Heart left ventricle (tissue), 16 donors: ENCODE data around the gene C7orf25. TPM values are rescaled to one million over a fixed set of nuclear protein-coding genes. Genes with fewer than 3 reads are reported as not detected.

ENCODE experiments used
- ATAC-seq, 4 donors: fragments of 200-7000 bp; cut with Tn5 transposase; one replicate each; pipeline ENCODE4 v1.9.1; 2020 to 2022; ENCODE audit warnings: moderate library complexity in 4 of 4, mild to moderate bottlenecking in 3 of 4, moderate number of reproducible peaks in 1 of 4
- DNase-seq, 5 donors: peaks; one replicate each; pipeline ENCODE4 v3.0.0-alpha.2; 2020
- H3K27ac ChIP-seq, 12 donors: fragments of 200-600 bp; sonication (generic) in 4 of 12; one replicate each; pipeline versions ENCODE4 v1.5.0 to v1.8.0; 2016 to 2022; ENCODE audit warnings: mild to moderate bottlenecking in 2 of 12
- H3K27me3 ChIP-seq, 9 donors: fragments of 200-600 bp; sonication (generic) in 2 of 9; one replicate each; pipeline versions ENCODE4 v1.5.1 to v1.8.0; 2016 to 2022; ENCODE audit warnings: mild to moderate bottlenecking in 3 of 9
- H3K36me3 ChIP-seq, 9 donors: fragments of 200-600 bp; sonication (generic) in 2 of 9; one replicate each; pipeline versions ENCODE4 v1.5.0 to v1.8.0; 2018 to 2022; ENCODE audit warnings: mild to moderate bottlenecking in 2 of 9
- H3K4me1 ChIP-seq, 12 donors: fragments of 200-600 bp; sonication (generic) in 4 of 12; one replicate each; pipeline versions ENCODE4 v1.5.0 to v1.8.0; 2016 to 2022; ENCODE audit warnings: mild to moderate bottlenecking in 3 of 12
- H3K4me3 ChIP-seq, 12 donors: fragments of 200-600 bp; sonication (generic) in 4 of 12; one replicate each; pipeline versions ENCODE4 v1.5.0 to v1.8.0; 2017 to 2022; ENCODE audit warnings: mild to moderate bottlenecking in 9 of 12, moderate library complexity in 4 of 12
- H3K9me3 ChIP-seq, 12 donors: fragments of 200-600 bp; sonication (generic) in 4 of 12; one replicate each; pipeline versions ENCODE4 v1.5.0 to v1.8.0; 2016 to 2022; ENCODE audit warnings: mild to moderate bottlenecking in 1 of 12
- POLR2A ChIP-seq, 2 donors: fragments of 450-650 bp; IDR thresholded peaks; one replicate each; pipeline ENCODE4 v1.6.1; 2017; ENCODE audit warnings: antibody characterized with exemption in 2 of 2, mild to moderate bottlenecking in 2 of 2, moderate library complexity in 2 of 2
- WGBS, 4 donors: extraction: QIAGEN DNeasy Blood & Tissue Kit in 2 of 4; methylation state at CpG; one replicate each; pipeline versions ENCODE4 v1.1.5 to v1.1.7; 2013 to 2018; 5-methylcytosine and 5-hydroxymethylcytosine counted together
- intact Hi-C, 10 donors: fragments of 100-400 bp; cut with DNase I; formaldehyde crosslinking; loops; one replicate each; pipeline versions ENCODE4 v1.11.1 to v1.14.2; 2022
- polyA plus RNA-seq, 2 donors: library from polyadenylated mRNA; stranded (reverse); fragments of 200-250 nt; gene quantifications; one replicate each; pipeline ENCODE4 v1.2.3, GENCODE V29; 2013
- total RNA-seq, 9 donors: library from RNA; depleted of rRNA in 2 of 9; stranded (reverse); fragments of >200 nt in 2 of 9; fragmentation: NEBNext Ultra II Directional in 3 of 9; extraction: Animal tissue kit (Norgen Biotek cat#: 25700) in 3 of 9; gene quantifications; one replicate each; pipeline versions ENCODE4 v1.1.0 to v1.2.4, GENCODE V29; 2016 to 2023
- TF ChIP-seq, protein P1 (sequence below), 12 donors: fragments of 200-600 bp; sonication (generic) in 4 of 12; IDR thresholded peaks; one replicate each; pipeline versions ENCODE4 v1.5.0 to v1.8.0; 2018 to 2022; ENCODE audit warnings: antibody characterized with exemption in 12 of 12, mild to moderate bottlenecking in 5 of 12
- donor health status: ischemic (EF 13 %, LVEDD 7.1; RV severe dilation, severe dysfunction).
- donor health status: healthy with polysubstance abuse.
- donor health status: DM: no; HTN: yes; CAD: no.
- donor health status: DM: no; HTN: no; CAD: no.
- donor health status: ischemic (EF 25% LVEDD 6.9; RV normal size, moderate dysfunction).
- donor health status: ischemic (EF 25% LVEDD 5.7; RV mildly dilated, moderate dysfunction).
- donor health status: healthy.
- donor health status: DM: yes; HTN: yes; CAD: no.
- donor health status: ischemic (EF 35%, LVEDD 5.7; RV mildly dilated, moderate dysfunction).
- donor health status: nonischemic (EF 11% LVEDD 7.7; RV severe dilation, severe dysfunction).
- donor health status: DM: yes; HTN: yes; CAD: no.
- donor health status: PGD.
- donor health status: ischemic (EF 29% LVEDD 5.4; RV normal size, mild dysfunction).
- donor health status: nonischemic (EF 23%, LVEDD 6.1; RV moderate dilation, normal function).

C7orf25 gene
- total and polyA plus RNA-seq, 11 donors, result 1.8 to 9.1 (median 4.9) TPM

- Histone ChIP-seq H3K4me1 (peaks cover 4 to 39% (median 22%) of the 10 kb centered on the region in 12 donors), H3K36me3 (peaks cover 0 to 66% (median 61%) of the 10 kb centered on the region in 9 donors), H3K9me3 (no peaks in the 10 kb centered on the region), H3K27me3 (no peaks in the 10 kb centered on the region), H3K4me3 (no peak overlapping the region), H3K27ac (no peak overlapping the region)
- no peak for ATAC-seq
- DNase-seq, result no peak
- 84 to 90% (median 86%) methylated on average over 5 of the region's 5 CpGs for WGBS, 4 donors
- no peak for TF ChIP-seq POLR2A (IDR thresholded peaks at IDR 0.05)
- TF ChIP-seq, protein P1, sequence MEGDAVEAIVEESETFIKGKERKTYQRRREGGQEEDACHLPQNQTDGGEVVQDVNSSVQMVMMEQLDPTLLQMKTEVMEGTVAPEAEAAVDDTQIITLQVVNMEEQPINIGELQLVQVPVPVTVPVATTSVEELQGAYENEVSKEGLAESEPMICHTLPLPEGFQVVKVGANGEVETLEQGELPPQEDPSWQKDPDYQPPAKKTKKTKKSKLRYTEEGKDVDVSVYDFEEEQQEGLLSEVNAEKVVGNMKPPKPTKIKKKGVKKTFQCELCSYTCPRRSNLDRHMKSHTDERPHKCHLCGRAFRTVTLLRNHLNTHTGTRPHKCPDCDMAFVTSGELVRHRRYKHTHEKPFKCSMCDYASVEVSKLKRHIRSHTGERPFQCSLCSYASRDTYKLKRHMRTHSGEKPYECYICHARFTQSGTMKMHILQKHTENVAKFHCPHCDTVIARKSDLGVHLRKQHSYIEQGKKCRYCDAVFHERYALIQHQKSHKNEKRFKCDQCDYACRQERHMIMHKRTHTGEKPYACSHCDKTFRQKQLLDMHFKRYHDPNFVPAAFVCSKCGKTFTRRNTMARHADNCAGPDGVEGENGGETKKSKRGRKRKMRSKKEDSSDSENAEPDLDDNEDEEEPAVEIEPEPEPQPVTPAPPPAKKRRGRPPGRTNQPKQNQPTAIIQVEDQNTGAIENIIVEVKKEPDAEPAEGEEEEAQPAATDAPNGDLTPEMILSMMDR (IDR thresholded peaks at IDR 0.05), result no peak
- intact Hi-C loops, result no loop called here
These were observed 14.3 kb upstream of the C7orf25 start for GRCh38 chr7:42926204-42926603.

DNA sequence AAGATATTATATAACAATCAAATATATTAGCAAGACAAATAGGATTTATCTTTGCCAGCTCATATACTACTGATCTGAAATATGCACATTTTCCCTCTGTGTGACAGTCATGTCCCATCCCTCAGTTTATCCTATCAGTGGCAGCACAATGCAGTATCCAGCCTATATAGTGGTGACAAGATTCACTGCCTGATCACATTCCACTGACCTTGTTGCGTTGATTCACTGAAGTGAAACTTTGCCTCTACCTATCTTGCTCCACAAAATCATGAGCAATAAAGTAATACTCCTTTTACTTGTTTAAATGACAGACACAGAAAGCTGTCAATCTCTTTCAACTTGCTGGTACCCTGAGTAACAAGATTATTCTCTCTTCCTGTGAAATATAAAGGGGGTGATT, 13.8 kb upstream of the C7orf25 start:
- Histone ChIP-seq H3K36me3 (peaks cover 0 to 72% (median 67%) of the 10 kb centered on the region in 9 donors), H3K9me3 (no peaks in the 10 kb centered on the region), H3K27ac (no peak overlapping the region), H3K4me3 (no peak overlapping the region), H3K4me1 (peaks cover 1 to 33% (median 16%) of the 10 kb centered on the region in 12 donors), H3K27me3 (no peaks in the 10 kb centered on the region)
- 90 to 100% (median 93%) methylated on average over 1 of the region's 1 CpG for WGBS, 4 donors
- no peak for DNase-seq
- ATAC-seq, result no peak
- TF ChIP-seq, protein P1 (IDR thresholded peaks at IDR 0.05), result no peak
- TF ChIP-seq POLR2A (IDR thresholded peaks at IDR 0.05), result no peak
- intact Hi-C loops, result no loop called here

DNA sequence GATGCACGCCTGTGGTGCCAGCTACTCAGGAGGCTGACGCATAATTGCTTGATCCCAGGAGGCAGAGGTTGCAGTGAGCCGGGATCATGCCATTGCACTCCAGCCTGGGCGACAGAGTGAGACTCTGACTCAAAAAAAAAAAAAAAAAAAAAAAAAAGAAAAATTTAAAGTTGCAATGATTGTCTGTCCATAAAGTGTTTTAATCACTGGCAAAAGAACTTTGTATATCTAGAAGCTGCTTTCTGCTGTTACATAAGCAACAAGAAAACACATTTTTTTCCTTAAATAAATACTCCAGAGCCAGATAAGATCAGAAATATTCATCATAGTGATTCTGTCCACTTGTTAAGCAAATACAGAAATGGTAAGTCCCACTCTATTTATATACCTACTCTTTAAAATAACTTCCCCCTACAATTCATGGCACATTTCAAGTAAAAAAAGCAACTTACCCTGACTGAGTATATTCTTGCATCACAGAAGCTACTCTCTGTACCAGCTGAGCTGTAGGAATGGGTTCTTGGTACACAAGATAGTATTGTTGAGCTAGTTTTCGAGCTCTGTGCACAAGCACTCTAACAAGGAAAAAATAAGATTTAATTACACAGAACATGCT, 12.5 kb upstream of the C7orf25 start:
- peaks cover 0 to 85% (median 80%) of the 10 kb centered on the region in 9 donors for H3K36me3 ChIP-seq
- no peak for ATAC-seq
- no peaks in the 10 kb centered on the region for H3K27me3 ChIP-seq
- no peak overlapping the region for H3K4me3 ChIP-seq
- no peaks in the 10 kb centered on the region for H3K9me3 ChIP-seq
- TF ChIP-seq POLR2A (IDR thresholded peaks at IDR 0.05), result no peak
- TF ChIP-seq, protein P1 (IDR thresholded peaks at IDR 0.05), result no peak
- 80 to 92% (median 92%) methylated on average over 5 of the region's 5 CpGs for WGBS, 4 donors
- DNase-seq, result no peak
- intact Hi-C loops, result no loop called here
- no peak overlapping the region for H3K27ac ChIP-seq
- H3K4me1 ChIP-seq, result peaks cover 0 to 21% (median 4%) of the 10 kb centered on the region in 12 donors

DNA sequence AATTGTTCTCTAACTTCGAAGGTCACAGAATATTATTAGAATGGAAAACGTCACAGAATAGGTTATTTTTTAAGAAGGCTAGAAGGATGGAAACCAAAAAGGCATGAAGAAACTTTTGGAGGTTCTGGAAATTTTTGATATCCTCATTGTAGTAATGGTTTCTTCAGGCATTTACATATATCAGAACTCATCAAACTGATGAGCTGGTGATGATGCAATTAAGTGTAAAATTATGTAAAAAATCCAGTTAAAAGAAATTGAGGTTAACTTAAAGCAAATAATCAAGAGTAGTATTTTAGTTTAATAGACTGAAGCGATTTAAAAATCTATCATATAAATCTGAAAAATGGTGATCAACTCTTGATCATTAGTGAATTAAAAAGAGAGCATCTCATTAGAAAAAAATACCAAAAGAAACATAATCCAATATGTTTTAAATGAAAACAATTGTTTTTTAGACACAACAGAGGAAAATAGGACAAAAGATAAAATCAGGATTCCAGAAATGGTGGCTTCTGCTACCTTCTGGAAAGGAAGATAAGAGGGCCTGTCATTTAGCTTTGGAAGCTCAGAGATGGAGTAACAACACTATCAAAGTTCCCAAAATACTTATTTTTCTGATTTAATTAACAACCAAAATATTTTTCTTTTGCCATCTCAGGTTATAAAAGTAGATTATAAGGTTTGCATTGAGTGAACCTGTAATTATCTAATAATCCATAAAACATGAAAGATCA, 10.3 kb upstream of the C7orf25 start:
- intact Hi-C loops, result no loop called here
- no peak for ATAC-seq
- 92 to 96% (median 93%) methylated on average over 3 of the region's 3 CpGs for WGBS, 4 donors

More for the DNA sequence above, 10.3 kb upstream of the C7orf25 start:
- TF ChIP-seq, protein P1 (IDR thresholded peaks at IDR 0.05), result no peak
- no peak for TF ChIP-seq POLR2A (IDR thresholded peaks at IDR 0.05)
- Histone ChIP-seq H3K4me1 (peaks cover 0 to 10% (median 0%) of the 10 kb centered on the region in 12 donors), H3K27ac (no peak overlapping the region), H3K4me3 (no peak overlapping the region), H3K27me3 (no peaks in the 10 kb centered on the region), H3K36me3 (peaks cover 0 to 100% (median 99%) of the 10 kb centered on the region in 9 donors), H3K9me3 (no peaks in the 10 kb centered on the region)
- DNase-seq, result no peak
